GM12891 (cell line): Measurements from ENCODE around the gene CERS6.

Experiments used
- PAX5 ChIP-seq: IDR thresholded peaks from 2 replicates; pipeline ENCODE4 v1.6.1; 2011; ENCODE audit warnings: low read length, moderate library complexity, mild to moderate bottlenecking; ENCODE audit not compliant: insufficient read depth, severe bottlenecking
- POLR2A ChIP-seq: IDR thresholded peaks from 2 replicates; pipeline ENCODE4 v1.6.1; 2011; ENCODE audit warnings: low read depth, low read length, control low read depth
- POLR2AphosphoS5 ChIP-seq: IDR thresholded peaks from 2 replicates; pipeline ENCODE4 v1.6.1; 2011; ENCODE audit warnings: low read depth, low read length, control low read depth
- SPI1 ChIP-seq: IDR thresholded peaks from 2 replicates; pipeline ENCODE4 v1.6.1; 2011; ENCODE audit warnings: low read depth, low read length, control low read depth
- TAF1 ChIP-seq: IDR thresholded peaks from 2 replicates; pipeline ENCODE4 v1.6.1; 2011; ENCODE audit warnings: low read depth, low read length, control low read depth

- TF ChIP-seq POLR2A (no peak), POLR2AphosphoS5 (no peak), TAF1 (no peak), SPI1 (no peak), PAX5 (no peak)
Observed at GRCh38 chr2:168525020-168525419, 68.9 kb downstream of the CERS6 start.
